22Rv1 (cell line): ENCODE measurements around the gene EIF2A.

ENCODE experiments used
- ZFX ChIP-seq: fragments of 450-650 bp; IDR thresholded peaks from 2 replicates; pipeline ENCODE4 v1.6.1; 2017; ENCODE audit warnings: antibody characterized with exemption, borderline replicate concordance
- TF ChIP-seq, protein P1 (sequence below): fragments of 450-650 bp; IDR thresholded peaks from 2 replicates; pipeline ENCODE4 v1.5.1; 2017; ENCODE audit warnings: mild to moderate bottlenecking

DNA sequence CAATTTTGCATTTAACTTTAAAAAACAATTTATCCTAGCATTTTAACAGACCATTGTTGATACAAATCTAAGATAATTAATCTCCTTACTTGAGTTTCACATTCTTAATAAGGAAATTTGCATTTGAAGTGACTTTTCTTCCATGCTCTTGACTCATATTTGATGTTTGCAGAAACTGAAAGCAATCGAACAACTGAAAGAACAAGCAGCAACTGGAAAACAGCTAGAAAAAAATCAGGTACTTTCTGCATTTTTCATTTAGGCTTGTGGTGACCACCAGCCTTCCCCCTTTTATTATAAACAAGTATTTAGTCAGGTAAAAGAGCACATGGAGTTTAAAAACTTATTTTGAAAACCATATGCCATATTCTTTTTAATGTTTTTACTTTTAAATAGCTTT, 36.4 kb downstream of the EIF2A start:
- TF ChIP-seq, protein P1, sequence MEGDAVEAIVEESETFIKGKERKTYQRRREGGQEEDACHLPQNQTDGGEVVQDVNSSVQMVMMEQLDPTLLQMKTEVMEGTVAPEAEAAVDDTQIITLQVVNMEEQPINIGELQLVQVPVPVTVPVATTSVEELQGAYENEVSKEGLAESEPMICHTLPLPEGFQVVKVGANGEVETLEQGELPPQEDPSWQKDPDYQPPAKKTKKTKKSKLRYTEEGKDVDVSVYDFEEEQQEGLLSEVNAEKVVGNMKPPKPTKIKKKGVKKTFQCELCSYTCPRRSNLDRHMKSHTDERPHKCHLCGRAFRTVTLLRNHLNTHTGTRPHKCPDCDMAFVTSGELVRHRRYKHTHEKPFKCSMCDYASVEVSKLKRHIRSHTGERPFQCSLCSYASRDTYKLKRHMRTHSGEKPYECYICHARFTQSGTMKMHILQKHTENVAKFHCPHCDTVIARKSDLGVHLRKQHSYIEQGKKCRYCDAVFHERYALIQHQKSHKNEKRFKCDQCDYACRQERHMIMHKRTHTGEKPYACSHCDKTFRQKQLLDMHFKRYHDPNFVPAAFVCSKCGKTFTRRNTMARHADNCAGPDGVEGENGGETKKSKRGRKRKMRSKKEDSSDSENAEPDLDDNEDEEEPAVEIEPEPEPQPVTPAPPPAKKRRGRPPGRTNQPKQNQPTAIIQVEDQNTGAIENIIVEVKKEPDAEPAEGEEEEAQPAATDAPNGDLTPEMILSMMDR = no peak
- TF ChIP-seq ZFX = no peak
